ENCODE data around the gene MICAL2.

GRCh38 chr11:12170984-12171383, 60.6 kb downstream of the MICAL2 start:
- TF ChIP-seq POLR2A (IDR thresholded peaks at IDR 0.05; ENCODE audit: low read depth) (no peak), POLR2AphosphoS5 (IDR thresholded peaks at IDR 0.05) (no peak), CTCF (IDR thresholded peaks at IDR 0.05) (no peak), EP300 (IDR thresholded peaks at IDR 0.05) (no peak)

Data from esophagus muscularis mucosa (tissue), 4 donors.